ENCODE data around the gene RFX7.

RFX7 gene

GRCh38 chr15:56207711-56208110 lies 36.0 kb downstream of the RFX7 start:
- TF ChIP-seq TSHZ1 (tag by site-specific recombination; IDR thresholded peaks at IDR 0.05; ENCODE audit: borderline replicate concordance) (no peak), ZNF112 (tag by site-specific recombination; IDR thresholded peaks at IDR 0.05) (no peak), ZBTB21 (tag by site-specific recombination; IDR thresholded peaks at IDR 0.05) (no peak)
- ChIA-PET CTCF (no interaction called here), POLR2A (no interaction called here)
- Histone ChIP-seq H3K9me3 (ENCODE audit: control insufficient read depth, insufficient read depth, low read depth, low read length) (no peaks in the 10 kb centered on the region), H3K4me3 (ENCODE audit: low read depth, low read length) (no peak overlapping the region), H3K4me1 (ENCODE audit: control insufficient read depth, insufficient read depth, low read length) (no peaks in the 10 kb centered on the region), H3K27ac (ENCODE audit: extremely low read depth, low read depth, low read length) (no peak overlapping the region), H3K36me3 (ENCODE audit: control insufficient read depth in 2 of 2, insufficient read depth in 1 of 2, low read length in 2 of 2) (no peaks in the 10 kb centered on the region)

GRCh38 chr15:56207092-56207491 lies 36.6 kb downstream of the RFX7 start:
- Histone ChIP-seq H3K27ac (ENCODE audit: extremely low read depth, low read depth, low read length) (no peak overlapping the region), H3K36me3 (ENCODE audit: control insufficient read depth in 2 of 2, insufficient read depth in 1 of 2, low read length in 2 of 2) (no peaks in the 10 kb centered on the region), H3K4me3 (ENCODE audit: low read depth, low read length) (no peak overlapping the region), H3K4me1 (ENCODE audit: control insufficient read depth, insufficient read depth, low read length) (no peaks in the 10 kb centered on the region), H3K9me3 (ENCODE audit: control insufficient read depth, insufficient read depth, low read depth, low read length) (no peaks in the 10 kb centered on the region)
- CTCF ChIA-PET: no interaction called here
- no peak for TF ChIP-seq ZNF266 (tag by site-specific recombination; IDR thresholded peaks at IDR 0.05; ENCODE audit: low read depth)
- no peak for TF ChIP-seq ZNF692 (tag by site-specific recombination; IDR thresholded peaks at IDR 0.05)
- no peak for TF ChIP-seq ZFP3 (tag by site-specific recombination; IDR thresholded peaks at IDR 0.05; ENCODE audit: low read depth)
- no peak for TF ChIP-seq ZNF621 (tag by site-specific recombination; IDR thresholded peaks at IDR 0.05)
- TF ChIP-seq BCL11A (tag by site-specific recombination; IDR thresholded peaks at IDR 0.05; ENCODE audit: low read depth): no peak
- no peak for TF ChIP-seq ZSCAN16 (tag by site-specific recombination; IDR thresholded peaks at IDR 0.05)
- no peak for TF ChIP-seq TRIM28 (IDR thresholded peaks at IDR 0.05; ENCODE audit: borderline replicate concordance, low read length)
- TF ChIP-seq PRDM1 (tag by site-specific recombination; IDR thresholded peaks at IDR 0.05): no peak
- no peak for TF ChIP-seq ZNF580 (tag by site-specific recombination; IDR thresholded peaks at IDR 0.05)
- TF ChIP-seq ZNF610 (tag by site-specific recombination; IDR thresholded peaks at IDR 0.05; ENCODE audit: borderline replicate concordance): no peak
- TF ChIP-seq HOXC10 (CRISPR knock-in tag; IDR thresholded peaks at IDR 0.05): no peak
- TF ChIP-seq GLIS2 (tag by site-specific recombination; IDR thresholded peaks at IDR 0.05): no peak
- TF ChIP-seq ZEB2 (tag by site-specific recombination; IDR thresholded peaks at IDR 0.05): no peak
- TF ChIP-seq ZIC2 (tag by site-specific recombination; IDR thresholded peaks at IDR 0.05): no peak
- no peak for TF ChIP-seq ZNF19 (tag by site-specific recombination; IDR thresholded peaks at IDR 0.05; ENCODE audit: low read depth)
- no peak for TF ChIP-seq TSHZ1 (tag by site-specific recombination; IDR thresholded peaks at IDR 0.05; ENCODE audit: borderline replicate concordance)
- no peak for TF ChIP-seq ZNF677 (tag by site-specific recombination; IDR thresholded peaks at IDR 0.05)
- TF ChIP-seq ZNF785 (tag by site-specific recombination; IDR thresholded peaks at IDR 0.05): no peak
- no peak for TF ChIP-seq ZNF175 (tag by site-specific recombination; IDR thresholded peaks at IDR 0.05)
- POLR2A ChIA-PET: no interaction called here

Data from HEK293 (cell line).